ENCODE data around the gene OPCML. TPM values are rescaled to one million over a fixed set of nuclear protein-coding genes. Genes with fewer than 3 reads are reported as not detected.

Gene OPCML
- total and polyA plus RNA-seq, 9 donors: 0.59 to 3.5 (median 1.5) TPM

DNA sequence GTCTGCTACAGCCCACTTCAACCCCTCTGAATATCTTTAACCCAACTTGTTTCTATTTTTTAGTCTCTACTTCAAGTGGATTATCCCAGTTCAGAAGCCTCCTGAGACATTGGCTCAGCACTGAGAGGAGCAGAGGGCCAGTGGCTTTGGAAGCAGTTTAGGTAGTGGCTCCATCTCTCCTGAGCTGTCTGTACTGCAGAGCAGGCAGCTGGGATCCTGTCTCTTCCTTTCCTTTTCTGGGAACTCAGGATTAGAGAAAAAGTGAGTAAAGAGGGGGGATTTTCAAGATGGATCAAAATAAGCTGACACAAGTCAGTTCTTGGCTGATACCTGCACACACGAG is 512.0 kb downstream of the OPCML start:
- Histone ChIP-seq H3K27me3 (ENCODE audit: control insufficient read depth, insufficient read depth, low read length) (no peaks in the 10 kb centered on the region), H3K36me3 (ENCODE audit: control insufficient read depth, insufficient read depth, low read length) (no peaks in the 10 kb centered on the region)

DNA sequence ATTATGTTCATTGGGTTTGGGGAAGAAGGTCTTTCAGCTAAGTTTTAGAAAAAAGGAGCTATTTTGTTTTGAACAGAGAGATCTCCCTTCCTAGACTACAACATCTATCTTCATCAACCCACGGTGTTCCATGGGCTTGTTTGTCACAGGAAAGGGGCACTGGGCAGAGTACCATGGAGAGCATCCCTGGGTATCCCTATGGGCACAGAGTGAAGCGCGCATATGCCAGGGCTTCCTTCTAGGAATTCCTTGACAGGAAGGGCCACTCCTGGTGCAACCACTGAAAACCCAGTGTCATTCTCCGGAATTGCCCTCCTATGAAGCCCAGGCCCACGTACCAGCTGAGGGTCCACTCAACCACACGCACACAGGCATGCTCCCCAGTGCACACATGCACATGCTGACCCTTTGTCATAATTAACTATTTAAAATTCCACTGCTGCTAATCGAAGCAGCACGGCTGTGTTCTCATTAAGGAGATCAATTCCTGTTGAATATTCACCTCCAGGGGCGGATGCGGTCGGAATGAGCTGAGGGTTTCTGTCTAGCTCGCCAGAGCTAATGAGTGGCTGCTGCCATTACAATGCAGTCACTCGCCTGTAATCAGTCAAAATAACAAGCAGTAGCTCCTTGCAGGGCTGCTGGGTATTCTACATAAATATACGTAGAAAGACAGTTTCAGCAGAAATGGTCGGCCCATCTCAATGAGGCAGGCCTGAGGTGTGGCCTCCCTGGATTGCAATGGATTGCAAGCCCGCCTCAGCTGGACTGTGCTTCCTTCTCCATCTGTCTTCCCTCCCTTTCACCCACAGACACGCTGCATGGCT is 512.5 kb downstream of the OPCML start:
- H3K27me3 ChIP-seq (ENCODE audit: control insufficient read depth, insufficient read depth, low read length): no peaks in the 10 kb centered on the region
- H3K4me3 ChIP-seq (ENCODE audit: low read length): no peak overlapping the region
- no peak for DNase-seq
- H3K27ac ChIP-seq (ENCODE audit: low read length): no peak overlapping the region
- no peaks in the 10 kb centered on the region for H3K4me1 ChIP-seq (ENCODE audit: control insufficient read depth, insufficient read depth, low read length)
- 86% methylated on average over 16 of the region's 17 CpGs for WGBS (ENCODE audit: insufficient coverage)
- no peaks in the 10 kb centered on the region for H3K9me3 ChIP-seq (replicated peaks; ENCODE audit: control insufficient read depth, low read depth, low read length)
- no peaks in the 10 kb centered on the region for H3K36me3 ChIP-seq (ENCODE audit: control insufficient read depth, insufficient read depth, low read length)

More for the DNA sequence above, 512.0 kb downstream of the OPCML start:
- no peaks in the 10 kb centered on the region for H3K9me3 ChIP-seq (replicated peaks; ENCODE audit: control insufficient read depth, low read depth, low read length)
- no peak overlapping the region for H3K27ac ChIP-seq (ENCODE audit: low read length)
- WGBS (ENCODE audit: insufficient coverage): no CpG with 5 or more reads among the region's 1 CpG
- no peak for DNase-seq
- no peaks in the 10 kb centered on the region for H3K4me1 ChIP-seq (ENCODE audit: control insufficient read depth, insufficient read depth, low read length)
- no peak overlapping the region for H3K4me3 ChIP-seq (ENCODE audit: low read length)

DNA sequence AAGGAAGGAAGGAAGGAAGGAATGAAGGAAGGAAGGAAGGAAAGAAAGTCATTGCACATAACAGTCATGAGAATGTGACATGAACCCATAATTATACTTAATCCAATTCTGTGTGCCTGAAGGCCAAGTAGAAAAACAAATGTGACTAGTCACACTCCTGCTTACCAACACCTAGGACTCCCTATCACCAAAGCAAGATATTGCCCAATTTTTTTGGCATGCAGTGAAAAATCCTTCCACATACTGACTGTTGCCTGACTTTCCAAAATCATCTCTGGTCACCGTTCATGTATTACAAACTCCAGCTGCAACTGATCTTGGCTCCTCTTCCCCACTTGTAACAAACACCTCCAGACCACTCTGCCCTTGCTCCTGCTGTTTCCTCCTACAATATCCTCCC is 516.8 kb downstream of the OPCML start:
- DNase-seq: no peak

DNA sequence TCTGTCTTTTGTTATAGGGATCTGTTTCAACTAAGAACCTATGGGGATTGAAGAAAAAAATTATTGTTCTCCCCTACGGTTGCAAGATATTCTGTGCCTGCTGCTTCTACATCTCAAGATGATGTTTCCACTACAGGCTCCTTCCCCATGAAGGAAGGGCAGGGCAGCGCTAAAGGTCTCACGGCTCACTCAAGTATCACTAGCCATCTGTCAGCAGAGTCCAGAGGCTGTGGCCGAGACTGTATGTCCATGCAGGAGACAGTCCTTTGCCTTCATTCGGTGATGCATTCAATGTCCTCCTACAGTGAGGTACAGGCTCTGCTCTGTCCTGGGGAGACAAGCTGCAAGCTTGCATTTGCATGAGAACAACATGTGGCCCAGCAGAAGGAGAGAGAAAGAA is 518.0 kb downstream of the OPCML start:
- Histone ChIP-seq H3K4me1 (ENCODE audit: control insufficient read depth, insufficient read depth, low read length) (no peaks in the 10 kb centered on the region), H3K36me3 (ENCODE audit: control insufficient read depth, insufficient read depth, low read length) (no peaks in the 10 kb centered on the region), H3K4me3 (ENCODE audit: low read length) (no peak overlapping the region), H3K9me3 (replicated peaks; ENCODE audit: control insufficient read depth, low read depth, low read length) (no peaks in the 10 kb centered on the region), H3K27me3 (ENCODE audit: control insufficient read depth, insufficient read depth, low read length) (peaks cover 5% of the 10 kb centered on the region), H3K27ac (ENCODE audit: low read length) (no peak overlapping the region)
- DNase-seq: no peak
- WGBS (ENCODE audit: insufficient coverage): 72% methylated on average over 3 of the region's 5 CpGs

More for the DNA sequence above, 516.8 kb downstream of the OPCML start:
- 64% methylated on average over 1 of the region's 1 CpG for WGBS (ENCODE audit: insufficient coverage)
- Histone ChIP-seq H3K36me3 (ENCODE audit: control insufficient read depth, insufficient read depth, low read length) (no peaks in the 10 kb centered on the region), H3K4me1 (ENCODE audit: control insufficient read depth, insufficient read depth, low read length) (no peaks in the 10 kb centered on the region), H3K4me3 (ENCODE audit: low read length) (no peak overlapping the region), H3K9me3 (replicated peaks; ENCODE audit: control insufficient read depth, low read depth, low read length) (no peaks in the 10 kb centered on the region), H3K27me3 (ENCODE audit: control insufficient read depth, insufficient read depth, low read length) (peaks cover 3% of the 10 kb centered on the region), H3K27ac (ENCODE audit: low read length) (no peak overlapping the region)

DNA sequence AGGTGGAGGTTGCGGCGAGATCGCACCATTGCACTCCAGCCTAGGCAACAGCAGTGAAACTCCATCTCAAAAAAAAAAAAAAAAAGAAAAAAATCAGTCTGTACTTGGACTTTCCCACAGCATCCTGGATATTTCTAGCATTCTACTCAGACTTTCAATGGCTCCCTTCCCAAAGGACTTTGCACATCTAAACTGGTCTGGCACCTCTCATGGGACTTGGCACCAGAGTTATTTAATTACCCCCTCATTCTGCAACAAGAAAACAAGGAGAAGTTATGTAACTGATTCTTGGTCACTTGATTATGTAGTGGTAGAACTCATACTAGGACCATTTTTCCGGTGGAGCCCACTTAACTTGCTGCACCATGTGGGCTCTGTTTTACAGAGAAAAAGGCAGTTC is 519.5 kb downstream of the OPCML start:
- DNase-seq: no peak
- no peaks in the 10 kb centered on the region for H3K4me1 ChIP-seq (ENCODE audit: control insufficient read depth, insufficient read depth, low read length)
- no peak overlapping the region for H3K27ac ChIP-seq (ENCODE audit: low read length)
- WGBS (ENCODE audit: insufficient coverage): no CpG with 5 or more reads among the region's 4 CpGs
- peaks cover 5% of the 10 kb centered on the region for H3K27me3 ChIP-seq (ENCODE audit: control insufficient read depth, insufficient read depth, low read length)
- H3K36me3 ChIP-seq (ENCODE audit: control insufficient read depth, insufficient read depth, low read length): no peaks in the 10 kb centered on the region
- no peaks in the 10 kb centered on the region for H3K9me3 ChIP-seq (replicated peaks; ENCODE audit: control insufficient read depth, low read depth, low read length)
- H3K4me3 ChIP-seq (ENCODE audit: low read length): no peak overlapping the region

DNA sequence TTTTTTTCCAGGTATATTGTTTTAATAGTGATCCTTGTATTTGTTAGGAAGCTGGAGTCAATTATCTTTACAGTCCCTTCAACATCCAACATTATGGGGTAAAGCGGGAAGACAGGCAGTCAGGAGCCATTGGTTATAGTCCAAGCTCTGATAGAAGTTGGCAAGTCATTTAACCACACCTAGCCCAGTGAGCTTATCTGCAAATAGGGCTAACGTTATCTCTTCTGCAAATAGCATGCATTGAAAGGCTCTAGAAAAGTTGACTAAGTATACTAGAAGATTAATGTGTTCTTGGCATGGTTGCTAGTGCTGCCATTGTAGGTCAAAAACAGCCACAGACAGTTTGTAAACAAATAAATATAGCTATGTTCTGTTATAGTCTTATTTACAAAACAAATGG is 520.7 kb downstream of the OPCML start:
- H3K36me3 ChIP-seq (ENCODE audit: control insufficient read depth, insufficient read depth, low read length): no peaks in the 10 kb centered on the region
- H3K27me3 ChIP-seq (ENCODE audit: control insufficient read depth, insufficient read depth, low read length): peaks cover 5% of the 10 kb centered on the region
- no peak overlapping the region for H3K4me3 ChIP-seq (ENCODE audit: low read length)
- DNase-seq: no peak
- no peaks in the 10 kb centered on the region for H3K9me3 ChIP-seq (replicated peaks; ENCODE audit: control insufficient read depth, low read depth, low read length)
- WGBS (ENCODE audit: insufficient coverage): no CpG with 5 or more reads among the region's 2 CpGs
- no peaks in the 10 kb centered on the region for H3K4me1 ChIP-seq (ENCODE audit: control insufficient read depth, insufficient read depth, low read length)
- H3K27ac ChIP-seq (ENCODE audit: low read length): no peak overlapping the region

DNA sequence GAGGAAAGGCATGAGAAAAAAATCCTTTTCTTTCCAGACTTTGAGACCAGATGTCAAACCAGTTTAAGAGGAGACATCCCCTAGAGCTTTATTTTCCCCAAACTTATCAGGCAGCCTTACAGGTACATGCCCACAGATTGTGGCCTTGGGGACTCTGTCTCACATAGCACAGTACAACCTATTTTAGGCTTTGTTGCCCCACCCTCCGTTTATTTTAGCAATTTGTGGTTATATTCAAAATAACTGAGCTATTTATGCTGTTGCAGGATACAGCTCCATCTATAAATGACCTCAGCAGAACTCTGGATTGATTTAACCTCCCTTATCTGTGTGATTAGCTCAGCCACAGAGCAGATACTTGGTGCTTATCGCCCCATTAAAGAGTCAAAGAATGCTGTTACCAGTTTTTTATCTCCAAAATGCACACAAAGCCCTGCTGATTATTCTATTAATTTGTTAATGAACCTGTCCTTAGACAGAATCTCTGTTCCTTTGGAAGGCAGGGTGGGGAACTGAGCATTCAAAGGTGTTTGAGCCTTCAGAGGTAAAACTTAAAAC is 525.2 kb downstream of the OPCML start:
- Histone ChIP-seq H3K4me3 (ENCODE audit: low read length) (no peak overlapping the region), H3K36me3 (ENCODE audit: control insufficient read depth, insufficient read depth, low read length) (no peaks in the 10 kb centered on the region), H3K9me3 (replicated peaks; ENCODE audit: control insufficient read depth, low read depth, low read length) (peaks cover 3% of the 10 kb centered on the region), H3K27ac (ENCODE audit: low read length) (no peak overlapping the region), H3K4me1 (ENCODE audit: control insufficient read depth, insufficient read depth, low read length) (no peaks in the 10 kb centered on the region), H3K27me3 (ENCODE audit: control insufficient read depth, insufficient read depth, low read length) (peaks cover 3% of the 10 kb centered on the region)
- DNase-seq: no peak
- no CpG with 5 or more reads among the region's 2 CpGs for WGBS (ENCODE audit: insufficient coverage)

DNA sequence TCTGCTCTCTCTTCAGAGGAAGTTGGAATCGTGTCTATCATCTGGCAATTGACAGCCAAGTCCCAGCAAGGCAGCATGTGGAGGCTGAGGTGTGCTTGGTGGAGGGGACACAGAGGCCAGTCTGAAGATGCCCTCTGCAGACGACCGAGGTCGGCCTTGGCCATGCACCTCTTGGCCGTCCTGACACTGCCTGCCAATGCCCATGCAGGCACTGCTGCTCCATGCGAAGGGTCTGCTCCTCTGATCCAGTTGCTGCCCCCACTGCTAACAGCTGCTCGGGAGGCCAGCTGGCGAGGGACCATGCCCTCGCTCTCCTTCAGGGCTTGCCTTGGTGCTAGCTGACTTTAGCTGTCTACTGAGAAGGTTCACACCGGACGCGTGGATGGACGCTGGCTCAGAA is 527.9 kb downstream of the OPCML start:
- no peak for DNase-seq
- H3K36me3 ChIP-seq (ENCODE audit: control insufficient read depth, insufficient read depth, low read length): no peaks in the 10 kb centered on the region
- WGBS (ENCODE audit: insufficient coverage): 76% methylated on average over 13 of the region's 13 CpGs
- no peaks in the 10 kb centered on the region for H3K4me1 ChIP-seq (ENCODE audit: control insufficient read depth, insufficient read depth, low read length)
- no peak overlapping the region for H3K27ac ChIP-seq (ENCODE audit: low read length)
- H3K27me3 ChIP-seq (ENCODE audit: control insufficient read depth, insufficient read depth, low read length): no peaks in the 10 kb centered on the region
- peaks cover 3% of the 10 kb centered on the region for H3K9me3 ChIP-seq (replicated peaks; ENCODE audit: control insufficient read depth, low read depth, low read length)
- H3K4me3 ChIP-seq (ENCODE audit: low read length): no peak overlapping the region

DNA sequence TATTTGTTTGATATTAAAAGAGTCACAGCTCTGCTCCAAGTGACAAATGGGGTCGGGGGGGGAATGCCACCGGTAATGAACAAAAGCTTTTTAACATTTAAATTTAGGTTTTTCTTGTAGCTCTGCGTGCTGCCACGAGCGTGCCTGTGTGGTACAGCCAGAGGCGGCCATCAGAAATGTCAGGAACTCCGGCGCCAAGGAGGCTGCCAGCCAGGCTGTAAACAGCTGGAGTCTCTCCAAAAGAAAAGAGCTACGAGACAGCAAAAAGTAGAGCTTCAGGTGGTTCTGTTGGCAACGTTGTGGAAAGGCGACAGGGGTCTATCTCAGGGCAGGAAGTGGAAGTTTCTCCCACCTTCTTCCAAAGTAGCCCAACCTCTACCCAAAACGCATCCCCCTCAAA is 532.8 kb downstream of the OPCML start:
- DNase-seq: no peak
- 35% methylated on average over 6 of the region's 12 CpGs for WGBS (ENCODE audit: insufficient coverage)

DNA sequence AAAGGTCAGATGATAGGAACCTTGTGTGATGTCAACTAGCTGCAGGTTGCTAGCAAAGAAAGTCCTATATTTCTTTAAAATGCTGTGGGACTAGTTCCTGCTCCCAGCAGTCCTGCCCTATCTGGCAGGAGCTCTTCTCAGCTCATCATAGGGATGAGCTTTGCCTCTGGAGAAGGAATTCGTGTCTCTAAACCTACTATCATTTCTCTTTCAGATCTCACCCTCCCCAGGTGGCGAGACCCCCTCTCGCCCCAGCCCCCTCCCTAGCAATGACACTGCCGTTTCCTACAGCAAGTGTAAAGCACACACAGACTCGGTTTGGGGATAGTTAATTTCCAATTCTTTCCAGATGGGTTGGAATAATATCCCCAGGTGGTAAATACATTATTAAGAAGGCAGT is 533.3 kb downstream of the OPCML start:
- H3K27me3 ChIP-seq (ENCODE audit: control insufficient read depth, insufficient read depth, low read length): peaks cover 17% of the 10 kb centered on the region
- no CpG with 5 or more reads among the region's 5 CpGs for WGBS (ENCODE audit: insufficient coverage)
- no peak overlapping the region for H3K4me3 ChIP-seq (ENCODE audit: low read length)

More for the DNA sequence above, 532.8 kb downstream of the OPCML start:
- Histone ChIP-seq H3K9me3 (replicated peaks; ENCODE audit: control insufficient read depth, low read depth, low read length) (no peaks in the 10 kb centered on the region), H3K36me3 (ENCODE audit: control insufficient read depth, insufficient read depth, low read length) (no peaks in the 10 kb centered on the region), H3K27ac (ENCODE audit: low read length) (no peak overlapping the region), H3K4me1 (ENCODE audit: control insufficient read depth, insufficient read depth, low read length) (peaks cover under 1% of the 10 kb centered on the region), H3K4me3 (ENCODE audit: low read length) (no peak overlapping the region), H3K27me3 (ENCODE audit: control insufficient read depth, insufficient read depth, low read length) (peaks cover 12% of the 10 kb centered on the region)

More for the DNA sequence above, 533.3 kb downstream of the OPCML start:
- no peaks in the 10 kb centered on the region for H3K9me3 ChIP-seq (replicated peaks; ENCODE audit: control insufficient read depth, low read depth, low read length)
- H3K4me1 ChIP-seq (ENCODE audit: control insufficient read depth, insufficient read depth, low read length): peaks cover 5% of the 10 kb centered on the region
- H3K27ac ChIP-seq (ENCODE audit: low read length): no peak overlapping the region
- DNase-seq: no peak
- H3K36me3 ChIP-seq (ENCODE audit: control insufficient read depth, insufficient read depth, low read length): no peaks in the 10 kb centered on the region

Measured in muscle of leg (tissue), 11 donors.